Activated CD4-positive, CD25-positive, alpha-beta regulatory T cell treated with anti-CD3 and anti-CD28 coated beads, Interleukin-2, amount 50 U/mL, for 72 hours (primary cell): ENCODE results near the gene TREM2.
A peak's percentile ranks its signal among the peaks of the same experiment; 100 is the strongest.
"Not testable (repeated sequence)": the region's sequence is repeated elsewhere in the genome, so short reads cannot be mapped to it uniquely, and the experiment has no call there.

Source experiments
- DNase-seq: peaks from one replicate; pipeline ENCODE4 v3.0.0; 2021

TREM2 gene

GRCh38 chr6:41162687-41163418 is at the start of gene TREM2:
TREM2 (minus strand) TSS chr6:41163116; CDS start chr6:41163082, 34 bp downstream.
- no peak for DNase-seq

- DNase-seq, result no peak
These were observed 46.8 kb upstream of the TREM2 start for GRCh38 chr6:41209547-41210320.

DNA sequence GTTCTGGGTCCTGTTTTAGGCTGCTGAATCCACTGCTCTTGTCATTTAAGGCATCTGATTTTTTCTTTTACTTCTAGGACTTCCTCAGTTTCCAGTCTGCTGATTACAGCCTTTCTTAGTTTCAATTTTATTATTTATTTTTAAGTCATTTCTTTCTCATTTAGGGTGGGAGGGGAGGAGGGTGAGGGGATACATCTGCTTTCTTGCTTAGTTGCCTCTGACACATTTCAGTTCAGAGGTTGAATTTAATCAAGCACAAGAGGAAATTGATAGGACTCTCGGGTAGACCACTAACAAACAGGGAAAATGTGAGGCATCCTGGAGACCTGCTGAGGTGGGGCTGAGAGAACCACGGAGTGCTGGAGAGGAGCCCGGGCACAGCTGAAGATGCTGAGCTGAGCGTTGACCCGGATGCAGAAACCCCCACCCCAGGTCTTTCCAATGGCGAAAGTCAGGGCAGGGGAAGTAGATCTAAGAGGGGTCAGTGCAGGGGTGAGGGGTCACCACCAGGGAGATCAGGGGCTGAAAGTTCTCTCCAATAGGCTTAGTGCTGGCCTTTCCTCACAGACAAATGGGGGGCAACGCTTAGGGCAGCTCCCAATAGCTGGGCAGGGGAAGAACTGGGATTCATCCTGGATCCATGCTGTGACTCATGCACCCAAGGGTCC is 45.7 kb upstream of the TREM2 start:
- no peak for DNase-seq

- DNase-seq, result no peak
These were observed 41.2 kb upstream of the TREM2 start for GRCh38 chr6:41204156-41204555.

GRCh38 chr6:41201764-41202173 is 38.9 kb upstream of the TREM2 start:
- no peak for DNase-seq

DNA sequence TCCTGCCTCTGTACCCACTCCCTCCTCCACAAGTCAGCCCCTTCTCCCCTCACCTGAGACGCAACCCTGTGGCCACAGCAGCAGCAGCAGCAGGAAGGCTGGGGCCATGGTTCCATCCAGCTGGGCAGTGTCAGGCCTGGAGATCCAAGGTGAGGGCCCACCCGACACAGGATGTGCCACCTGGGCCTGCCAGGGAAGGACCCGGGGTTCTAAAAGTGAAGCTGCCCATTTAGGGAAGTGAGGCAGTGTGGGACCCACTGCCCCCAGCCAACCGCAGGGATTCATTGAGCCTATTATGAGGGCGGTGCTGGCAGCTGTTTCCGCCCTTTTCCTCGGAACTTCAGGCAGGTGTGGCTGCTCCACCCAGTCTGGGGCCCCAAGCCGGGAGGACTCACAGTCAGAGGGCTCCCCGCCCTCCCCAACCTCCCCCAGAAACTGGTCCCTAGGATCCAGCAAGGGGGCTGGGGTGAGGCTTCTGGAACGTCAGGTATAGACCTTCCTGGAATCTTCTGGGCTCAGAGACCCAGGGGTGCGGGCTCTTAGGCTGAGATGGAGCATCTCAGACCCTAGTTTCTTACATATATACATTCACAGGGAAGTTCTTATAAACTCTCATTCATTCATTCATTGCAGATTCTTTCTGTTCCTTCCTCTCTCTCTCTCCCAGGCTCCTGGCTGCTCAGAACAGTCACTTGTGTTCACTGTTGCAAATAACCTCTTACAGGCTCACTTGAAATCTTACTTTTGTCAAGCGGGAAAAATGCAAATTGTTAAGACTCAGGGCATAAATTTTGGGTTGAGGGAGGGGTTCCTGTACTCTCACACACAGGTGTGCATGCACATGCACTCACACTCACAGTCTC is 38.2 kb upstream of the TREM2 start, which contains the start of gene TREML2:
Gene TREML2, minus strand, starts transcription at position 249 of the 863 bp plus-strand sequence. Its CDS starts 141 bp downstream, at position 108.
- DNase-seq, result no peak

DNA sequence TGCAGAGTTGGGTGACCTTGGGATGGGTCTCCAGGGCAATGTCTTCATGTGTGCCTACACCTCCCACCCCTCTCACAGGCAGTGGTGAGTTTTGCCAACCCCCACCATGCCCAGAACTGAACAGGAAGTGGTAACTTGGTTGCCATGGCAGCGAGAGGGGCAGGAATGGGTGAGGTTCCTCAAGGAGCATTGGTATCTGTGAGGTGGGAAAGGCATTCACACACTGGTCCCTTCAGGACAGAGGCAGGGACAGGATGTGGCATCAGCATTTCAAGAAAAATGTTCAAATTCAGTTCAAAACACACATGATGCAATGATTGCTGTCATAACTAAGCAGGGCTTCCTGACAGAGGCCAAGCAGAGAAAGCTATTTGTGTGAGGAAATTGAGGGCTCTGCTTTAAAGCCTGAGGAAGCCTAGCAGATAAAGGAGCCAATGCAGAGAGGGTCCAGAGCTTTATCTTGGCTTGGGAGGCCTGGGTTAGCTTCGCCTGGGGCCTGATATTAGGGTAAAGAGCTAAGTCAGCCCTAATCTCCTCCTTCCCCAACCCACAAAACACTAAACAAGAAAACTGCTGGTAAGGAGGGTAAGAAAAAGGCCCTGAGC is 37.5 kb upstream of the TREM2 start:
- peak; percentile 47 for DNase-seq

- DNase-seq, result no peak
These were observed 36.8 kb upstream of the TREM2 start for GRCh38 chr6:41199552-41200246.

GRCh38 chr6:41197234-41197633 is 34.3 kb upstream of the TREM2 start:
- DNase-seq, result no peak

DNA sequence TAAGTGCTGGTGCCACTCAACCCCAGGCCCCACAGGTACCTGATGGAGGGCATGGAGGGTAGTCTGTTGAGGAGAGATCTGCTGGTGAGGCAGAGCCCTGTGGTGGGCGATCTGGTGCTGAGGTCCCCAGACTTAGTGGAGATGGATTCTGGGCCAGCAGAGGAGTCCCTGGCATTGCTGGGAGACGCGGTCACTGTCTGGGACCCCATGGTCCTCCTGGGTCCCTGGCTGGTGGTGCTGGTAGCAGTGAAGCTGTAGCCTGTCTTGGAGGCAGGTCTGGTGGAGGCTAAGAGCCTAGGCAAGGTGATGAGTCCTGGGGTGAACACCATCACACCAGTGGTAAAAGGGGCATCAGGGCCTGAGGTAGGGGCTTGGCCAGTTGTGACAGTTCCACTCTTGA is 31.5 kb upstream of the TREM2 start:
- no peak for DNase-seq

GRCh38 chr6:41193884-41194283 is 31.0 kb upstream of the TREM2 start:
- no peak for DNase-seq

- no peak for DNase-seq
These were observed 30.3 kb upstream of the TREM2 start for GRCh38 chr6:41193171-41193734.

DNA sequence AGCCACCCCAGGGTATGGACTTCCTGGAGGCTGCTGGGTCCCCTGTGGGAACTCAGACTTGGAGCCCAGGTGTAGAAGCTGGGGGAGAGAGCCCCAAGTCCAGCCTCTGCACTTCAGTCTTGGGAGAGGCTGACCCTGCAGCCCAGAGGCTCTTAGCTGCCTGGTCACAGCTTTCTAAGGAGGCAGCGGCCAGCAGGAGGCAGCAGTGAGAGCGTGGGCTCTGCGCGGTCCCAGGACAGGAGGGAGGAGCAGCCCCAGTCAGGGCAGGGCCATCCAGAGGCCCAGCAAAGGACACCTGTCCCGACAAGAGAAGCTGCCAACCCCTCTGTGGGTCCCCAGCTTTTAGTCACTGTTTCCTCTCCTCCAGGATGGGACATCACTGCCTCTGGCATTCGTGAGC is 28.7 kb upstream of the TREM2 start:
- no peak for DNase-seq

GRCh38 chr6:41190791-41191190 is 27.9 kb upstream of the TREM2 start:
- no peak for DNase-seq

DNA sequence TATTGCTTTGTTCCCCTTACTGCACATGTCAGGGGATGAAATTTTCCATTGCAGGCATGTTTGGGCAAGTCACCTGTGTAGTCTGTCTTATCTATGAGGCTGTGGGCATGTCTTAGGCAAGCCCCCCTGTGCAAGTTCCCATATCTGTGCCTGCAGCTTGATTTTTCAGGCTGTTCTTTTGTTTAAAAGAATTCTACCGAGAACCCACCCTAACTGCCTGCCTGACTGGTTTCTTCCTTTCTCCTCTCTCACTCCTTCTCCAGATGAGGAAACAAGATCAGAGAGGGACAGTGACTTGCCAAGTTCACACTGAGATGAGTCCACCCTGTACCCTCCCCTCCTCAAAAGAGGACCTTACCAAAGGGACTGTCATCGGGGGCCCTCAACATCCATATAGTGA is 27.1 kb upstream of the TREM2 start:
- DNase-seq, result no peak

DNA sequence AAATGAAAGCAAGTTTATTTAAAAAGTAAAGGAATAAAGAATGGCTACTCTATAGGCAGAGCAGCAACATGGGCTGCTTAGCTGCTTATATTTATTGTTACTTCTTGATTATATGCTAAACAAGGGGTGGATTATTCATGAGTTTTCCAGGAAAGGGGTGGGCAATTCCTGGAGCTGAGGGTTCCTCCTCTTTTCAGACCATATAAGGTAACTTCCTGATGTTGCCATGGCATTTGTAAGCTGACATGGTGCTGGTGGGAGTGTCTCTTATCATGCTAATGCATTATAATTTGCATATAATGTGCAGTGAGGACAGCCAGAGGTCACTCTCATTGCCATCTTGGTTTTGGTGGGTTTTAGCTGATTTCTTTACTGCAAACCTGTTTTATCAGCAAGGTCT is 26.1 kb upstream of the TREM2 start:
- not testable (repeated sequence) for DNase-seq

DNA sequence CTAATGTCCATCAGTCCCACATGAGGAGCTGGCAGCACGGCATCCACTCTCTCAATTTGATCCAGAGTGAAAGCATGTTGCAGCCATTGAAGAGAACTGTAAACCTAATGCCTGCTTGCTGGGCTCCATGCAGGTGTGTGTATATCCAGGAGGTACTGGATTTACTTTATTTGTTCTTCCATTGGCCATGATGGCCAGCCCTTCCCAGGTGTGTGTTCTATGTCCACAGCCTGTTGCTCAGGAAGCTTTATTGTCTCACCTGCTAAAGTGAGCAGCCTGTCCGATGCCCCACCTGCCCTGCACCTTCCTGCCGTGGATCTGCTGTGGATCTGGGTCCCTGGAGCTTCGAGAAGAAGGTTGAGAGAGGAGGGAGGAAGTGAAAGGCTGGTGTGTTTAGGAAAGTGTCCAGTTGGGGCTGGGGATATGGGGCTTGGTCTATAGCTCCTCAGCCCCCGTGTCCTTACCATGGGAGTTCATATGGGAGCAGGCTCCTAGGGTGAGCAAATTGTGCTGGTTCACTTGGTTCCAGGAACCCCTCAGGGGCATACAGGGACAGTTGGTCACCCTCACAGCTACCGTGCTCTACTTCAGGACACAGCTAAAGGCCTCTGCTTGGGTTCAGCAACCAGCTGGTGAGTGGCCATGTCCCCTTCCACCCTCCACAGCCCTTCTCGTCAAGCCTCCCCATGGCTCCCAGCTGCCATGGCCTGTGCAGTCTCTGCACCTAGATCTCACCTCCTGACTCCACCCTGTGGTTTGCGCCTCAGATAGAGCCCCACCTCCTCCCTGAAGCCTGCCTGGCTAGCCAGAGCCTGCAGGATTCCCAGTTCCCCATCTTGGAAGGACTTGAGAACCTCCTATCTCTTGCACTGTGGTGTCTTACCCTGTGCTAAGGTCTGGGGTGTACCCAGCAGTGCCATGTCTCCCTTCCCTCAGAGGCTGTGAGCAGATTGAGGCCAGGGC is 25.3 kb upstream of the TREM2 start:
- no peak for DNase-seq

DNA sequence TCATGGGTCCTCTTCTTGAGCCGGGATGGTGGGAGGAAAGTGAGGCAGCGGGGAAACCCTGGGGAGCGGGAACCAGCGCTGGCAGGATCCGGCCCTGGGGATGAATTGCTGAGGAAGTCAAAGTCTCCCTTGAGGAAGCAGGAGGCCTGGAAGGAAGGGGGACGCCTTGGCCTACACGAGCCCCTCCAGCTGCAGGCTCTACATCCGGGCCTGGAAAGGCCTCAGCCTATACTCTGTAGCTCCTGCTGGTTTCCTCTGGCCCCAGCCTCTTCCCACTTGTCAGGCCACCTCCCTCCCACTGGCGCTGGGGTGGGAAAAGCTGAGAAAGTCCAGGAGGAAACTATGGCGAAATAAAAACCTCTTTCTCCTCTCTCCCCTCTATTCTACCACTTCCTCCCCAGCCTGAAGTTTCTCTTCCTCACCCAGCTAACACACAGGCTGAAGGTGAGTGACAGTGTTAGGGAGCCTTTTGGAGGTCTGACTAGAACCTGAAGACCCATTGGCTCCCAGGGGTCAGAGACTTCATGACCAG is 23.2 kb upstream of the TREM2 start:
- DNase-seq, result no peak

GRCh38 chr6:41184761-41185160 is 21.8 kb upstream of the TREM2 start:
- no peak for DNase-seq
